Measurements from ENCODE around the gene LAMP1.
"Not testable (repeated sequence)": the region's sequence is repeated elsewhere in the genome, so short reads cannot be mapped to it uniquely, and the experiment has no call there.

The LAMP1 gene

DNA sequence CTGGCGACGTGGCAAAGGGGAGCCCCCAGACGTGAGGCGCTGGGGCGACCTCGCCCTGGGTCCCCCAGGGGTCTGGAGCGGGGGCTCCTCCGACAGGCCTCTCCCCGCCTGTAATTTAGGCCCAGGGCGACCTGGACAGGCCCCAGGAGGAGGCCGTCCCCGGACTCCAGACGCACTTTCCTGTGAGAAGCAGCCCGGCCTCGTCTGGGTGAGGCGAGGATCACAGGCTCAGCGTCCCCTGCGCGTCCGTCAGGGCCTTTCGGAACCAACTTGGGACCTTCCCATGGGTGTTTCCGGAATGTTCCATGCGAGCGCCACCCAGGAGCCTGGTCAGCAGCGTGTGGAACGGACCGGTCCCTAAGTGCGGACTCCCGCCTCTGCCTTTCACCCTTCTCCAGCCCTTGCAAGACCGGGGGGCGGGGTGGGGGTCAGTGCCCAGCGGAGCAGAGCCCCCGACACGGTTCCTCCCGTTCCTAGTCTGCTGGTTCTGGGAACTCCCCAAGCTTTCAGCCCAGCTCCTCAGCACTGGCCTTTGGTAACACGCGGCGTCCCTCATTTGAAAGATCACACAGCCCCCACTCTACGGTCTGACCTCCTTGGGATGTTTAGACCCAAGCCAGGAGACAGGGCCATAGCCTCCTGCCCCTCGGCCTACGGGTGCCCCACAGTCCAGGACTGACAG, 68.0 kb downstream of the LAMP1 start:
- in situ Hi-C loops (cut with MboI; ENCODE audit: low pct_unique_long_range_greater_than_20kb, low sequenced_read_pairs, unreplicated experiment) = no loop called here
- TF ChIP-seq, protein P1, sequence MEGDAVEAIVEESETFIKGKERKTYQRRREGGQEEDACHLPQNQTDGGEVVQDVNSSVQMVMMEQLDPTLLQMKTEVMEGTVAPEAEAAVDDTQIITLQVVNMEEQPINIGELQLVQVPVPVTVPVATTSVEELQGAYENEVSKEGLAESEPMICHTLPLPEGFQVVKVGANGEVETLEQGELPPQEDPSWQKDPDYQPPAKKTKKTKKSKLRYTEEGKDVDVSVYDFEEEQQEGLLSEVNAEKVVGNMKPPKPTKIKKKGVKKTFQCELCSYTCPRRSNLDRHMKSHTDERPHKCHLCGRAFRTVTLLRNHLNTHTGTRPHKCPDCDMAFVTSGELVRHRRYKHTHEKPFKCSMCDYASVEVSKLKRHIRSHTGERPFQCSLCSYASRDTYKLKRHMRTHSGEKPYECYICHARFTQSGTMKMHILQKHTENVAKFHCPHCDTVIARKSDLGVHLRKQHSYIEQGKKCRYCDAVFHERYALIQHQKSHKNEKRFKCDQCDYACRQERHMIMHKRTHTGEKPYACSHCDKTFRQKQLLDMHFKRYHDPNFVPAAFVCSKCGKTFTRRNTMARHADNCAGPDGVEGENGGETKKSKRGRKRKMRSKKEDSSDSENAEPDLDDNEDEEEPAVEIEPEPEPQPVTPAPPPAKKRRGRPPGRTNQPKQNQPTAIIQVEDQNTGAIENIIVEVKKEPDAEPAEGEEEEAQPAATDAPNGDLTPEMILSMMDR (IDR thresholded peaks at IDR 0.05; ENCODE audit: extremely low read depth, insufficient read depth, missing control alignments) = no peak
- DNase-seq (ENCODE audit: low spot score) = no peak

DNA sequence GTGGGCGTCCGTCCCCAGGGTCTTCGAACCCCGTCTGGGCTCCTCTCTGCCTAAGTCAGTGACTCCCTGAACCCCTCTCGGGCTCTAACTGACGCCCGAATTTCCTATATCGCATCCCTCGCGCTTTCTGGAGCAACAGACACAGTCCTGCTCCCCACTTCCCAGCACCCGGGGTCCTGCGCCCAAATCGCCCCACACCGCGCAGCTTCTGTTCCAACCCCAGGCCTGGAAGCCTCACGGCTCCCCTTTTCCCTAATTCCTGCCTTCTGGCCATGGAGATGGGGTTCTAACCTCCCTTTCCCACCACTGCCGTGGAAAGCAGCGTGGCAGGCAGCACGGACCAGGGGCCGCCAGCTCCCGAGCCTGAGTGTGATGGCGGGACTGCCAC, 68.5 kb downstream of the LAMP1 start:
- TF ChIP-seq, protein P1 (IDR thresholded peaks at IDR 0.05; ENCODE audit: extremely low read depth, insufficient read depth, missing control alignments) = no peak
- no peak for DNase-seq (ENCODE audit: low spot score)
- in situ Hi-C loops (cut with MboI; ENCODE audit: low pct_unique_long_range_greater_than_20kb, low sequenced_read_pairs, unreplicated experiment) = no loop called here

DNA sequence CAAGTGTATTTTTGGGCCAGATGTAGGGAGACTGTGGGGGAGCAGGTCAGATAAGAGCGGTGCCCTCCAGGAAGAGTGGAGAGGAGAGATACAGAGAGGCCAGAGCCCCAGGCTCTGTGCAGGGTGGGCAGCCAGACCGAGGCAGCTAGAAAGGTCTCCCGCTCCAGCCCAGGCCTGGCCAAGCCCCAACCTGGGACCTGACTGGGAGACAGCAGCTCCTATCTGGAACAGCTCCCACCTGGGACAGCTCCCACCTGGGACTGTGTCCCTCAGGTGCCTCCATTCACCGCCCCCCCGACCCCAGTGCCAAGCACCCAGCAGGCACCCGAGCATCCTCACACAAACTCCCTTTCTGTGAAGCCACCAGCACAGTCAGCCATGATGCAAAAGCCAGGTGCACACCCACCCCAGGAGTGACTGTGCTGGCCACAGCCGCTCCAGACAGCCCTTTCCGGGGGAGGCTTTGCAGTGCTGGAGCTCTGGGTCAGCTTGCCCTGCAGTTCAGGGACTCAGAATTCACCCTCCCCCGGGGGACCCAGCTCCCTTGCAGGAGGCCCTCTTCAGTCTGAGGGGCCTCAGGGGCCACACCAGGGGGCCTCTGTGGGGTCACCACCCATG, 69.0 kb downstream of the LAMP1 start:
- in situ Hi-C loops (cut with MboI; ENCODE audit: low pct_unique_long_range_greater_than_20kb, low sequenced_read_pairs, unreplicated experiment) = no loop called here
- TF ChIP-seq, protein P1 (IDR thresholded peaks at IDR 0.05; ENCODE audit: extremely low read depth, insufficient read depth, missing control alignments) = no peak
- no peak for DNase-seq (ENCODE audit: low spot score)

DNA sequence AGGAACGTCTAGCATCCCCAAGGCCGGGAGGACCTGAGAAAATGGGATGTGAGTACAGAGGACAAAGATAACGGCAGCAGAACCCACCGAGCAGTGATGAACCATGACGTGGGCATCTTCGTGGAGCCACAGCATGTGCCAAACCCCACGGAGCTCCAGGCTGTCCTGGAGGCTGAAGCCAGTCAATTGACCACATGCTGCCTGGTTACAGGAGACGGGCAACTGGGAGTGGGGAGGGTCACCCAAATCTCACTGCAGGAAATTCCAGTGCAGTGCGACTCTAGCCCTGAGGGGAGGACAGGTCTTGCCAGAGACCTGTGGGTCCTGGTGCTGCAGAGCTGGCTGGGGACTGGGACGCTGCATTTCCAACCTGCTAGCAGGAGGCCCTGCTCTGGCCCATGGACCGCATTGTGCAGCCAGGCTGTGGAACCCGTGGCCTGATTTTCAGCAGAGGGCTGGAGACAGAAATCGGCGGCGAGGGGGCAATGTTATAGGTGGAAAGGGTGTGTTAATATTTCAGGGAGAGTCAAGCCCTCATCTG, 70.1 kb downstream of the LAMP1 start:
- in situ Hi-C loops (cut with MboI; ENCODE audit: low pct_unique_long_range_greater_than_20kb, low sequenced_read_pairs, unreplicated experiment) = no loop called here
- TF ChIP-seq, protein P1 (IDR thresholded peaks at IDR 0.05; ENCODE audit: extremely low read depth, insufficient read depth, missing control alignments) = no peak
- no peak for DNase-seq (ENCODE audit: low spot score)

DNA sequence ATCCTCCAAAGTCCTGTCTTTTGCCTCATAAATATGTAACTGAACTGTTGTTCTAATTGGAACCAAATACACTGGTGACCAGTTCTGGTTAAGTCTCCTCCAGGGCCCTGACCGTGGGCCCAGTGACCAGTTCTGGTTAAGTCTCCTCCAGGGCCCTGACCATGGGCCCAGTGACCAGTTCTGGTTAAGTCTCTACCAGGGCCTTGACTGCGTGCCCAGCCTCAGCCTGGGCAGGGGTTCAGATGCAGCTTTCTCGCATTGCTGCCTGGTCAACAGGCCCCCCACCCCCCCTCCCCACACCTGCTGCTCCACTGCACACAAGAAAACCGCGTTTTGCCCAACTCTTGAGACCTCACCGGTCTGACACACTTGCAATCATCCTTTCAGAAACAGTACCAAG, 70.7 kb downstream of the LAMP1 start:
- in situ Hi-C loops (cut with MboI; ENCODE audit: low pct_unique_long_range_greater_than_20kb, low sequenced_read_pairs, unreplicated experiment) = no loop called here
- DNase-seq (ENCODE audit: low spot score) = no peak
- TF ChIP-seq, protein P1 (IDR thresholded peaks at IDR 0.05; ENCODE audit: extremely low read depth, insufficient read depth, missing control alignments) = no peak

DNA sequence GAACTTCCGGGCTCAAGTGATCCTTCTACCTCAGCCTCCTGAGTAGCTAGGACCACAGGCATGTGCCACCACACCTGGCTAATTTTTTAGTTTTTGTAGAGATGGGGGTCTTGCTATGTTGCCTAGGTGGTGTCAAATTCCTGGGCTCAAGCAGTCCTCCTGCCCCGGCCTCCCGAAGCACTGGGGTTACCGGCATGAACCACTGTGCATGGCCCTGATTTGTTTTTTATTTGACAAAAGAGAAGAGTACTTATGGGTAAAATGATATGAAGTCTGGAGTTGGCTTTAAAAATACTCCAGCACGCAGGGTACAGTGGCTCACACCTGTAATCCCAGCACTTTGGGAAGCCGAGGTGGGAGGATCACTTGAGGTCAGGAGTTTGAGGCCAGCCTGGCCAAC, 71.3 kb downstream of the LAMP1 start:
- in situ Hi-C loops (cut with MboI; ENCODE audit: low pct_unique_long_range_greater_than_20kb, low sequenced_read_pairs, unreplicated experiment); DNase-seq (ENCODE audit: low spot score): not testable (repeated sequence)

DNA sequence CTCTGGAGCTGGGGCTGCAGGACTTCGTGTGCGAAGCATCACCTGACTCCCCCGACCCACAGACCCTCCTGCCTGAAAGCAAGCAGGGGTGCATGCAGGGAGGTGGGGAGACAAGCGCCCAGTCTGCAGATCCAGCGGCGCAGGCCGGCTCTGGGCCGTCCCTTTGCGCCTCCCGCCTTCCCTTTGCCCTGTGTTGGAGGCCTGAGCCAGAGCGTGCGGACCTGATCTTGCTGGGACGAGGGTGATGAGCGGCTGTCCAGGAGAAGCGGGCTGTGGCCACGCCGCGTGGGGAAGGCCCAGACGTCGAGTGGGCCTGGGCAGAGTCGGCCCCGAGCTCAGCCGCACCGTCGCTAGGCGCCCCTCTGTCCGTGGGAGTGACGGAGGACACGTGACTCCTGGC, 72.2 kb downstream of the LAMP1 start:
- in situ Hi-C loops (cut with MboI; ENCODE audit: low pct_unique_long_range_greater_than_20kb, low sequenced_read_pairs, unreplicated experiment) = no loop called here
- DNase-seq (ENCODE audit: low spot score) = no peak

More for the DNA sequence above, 72.2 kb downstream of the LAMP1 start:
- TF ChIP-seq, protein P1 (IDR thresholded peaks at IDR 0.05; ENCODE audit: extremely low read depth, insufficient read depth, missing control alignments) = no peak

Data from GM13977 (cell line).